GM19023 (cell line): ENCODE measurements around the gene SYTL2.
"Not testable (repeated sequence)": the region's sequence is repeated elsewhere in the genome, so short reads cannot be mapped to it uniquely, and the experiment has no call there.

ENCODE experiments used
- ATAC-seq: cut with Tn5 transposase; IDR thresholded peaks from one replicate; pipeline ENCODE4 v1.9.1; 2021; ENCODE audit warnings: mild to moderate bottlenecking, moderate library complexity; ENCODE audit not compliant: unreplicated experiment

Gene SYTL2

GRCh38 chr11:85799142-85799541, 11.8 kb downstream of the SYTL2 start:
- ATAC-seq: no peak

GRCh38 chr11:85798361-85798760, 12.6 kb downstream of the SYTL2 start:
- no peak for ATAC-seq

- no peak for ATAC-seq
Measured at GRCh38 chr11:85795712-85796487, 15.0 kb downstream of the SYTL2 start.

- no peak for ATAC-seq
Measured at GRCh38 chr11:85791409-85791990, 19.4 kb downstream of the SYTL2 start.

GRCh38 chr11:85787809-85788760, 22.9 kb downstream of the SYTL2 start:
- peak; percentile 54 for ATAC-seq

- no peak for ATAC-seq
Measured at GRCh38 chr11:85787168-85787567, 23.8 kb downstream of the SYTL2 start.

GRCh38 chr11:85784480-85785265, 26.3 kb downstream of the SYTL2 start:
- ATAC-seq: no peak

GRCh38 chr11:85783758-85784157, 27.2 kb downstream of the SYTL2 start:
- ATAC-seq: no peak

GRCh38 chr11:85780780-85781517, 30.0 kb downstream of the SYTL2 start:
- not testable (repeated sequence) for ATAC-seq

GRCh38 chr11:85779956-85780640, 30.8 kb downstream of the SYTL2 start:
- ATAC-seq: no peak

GRCh38 chr11:85777603-85777972, 33.4 kb downstream of the SYTL2 start:
- not testable (repeated sequence) for ATAC-seq

- ATAC-seq: no peak
Measured at GRCh38 chr11:85776951-85777602, 33.9 kb downstream of the SYTL2 start.

- ATAC-seq: peak; percentile 55
Measured at GRCh38 chr11:85774256-85775101, 36.5 kb downstream of the SYTL2 start.

- ATAC-seq: no peak
Measured at GRCh38 chr11:85772695-85773094, 38.2 kb downstream of the SYTL2 start.

- no peak for ATAC-seq
Measured at GRCh38 chr11:85771568-85771967, 39.4 kb downstream of the SYTL2 start.

- no peak for ATAC-seq
Measured at GRCh38 chr11:85769771-85770170, 41.2 kb downstream of the SYTL2 start.

- ATAC-seq: no peak
Measured at GRCh38 chr11:85768473-85769146, 42.3 kb downstream of the SYTL2 start.
